NCI-H2081 treated with DMSO at 0.1 percent for 48 hours (cell line): ENCODE measurements around the gene DDIT4L.
"Not testable (repeated sequence)": the region's sequence is repeated elsewhere in the genome, so short reads cannot be mapped to it uniquely, and the experiment has no call there.

Source experiments
- DNase-seq: peaks from one replicate; lab custom pipeline; 2025; lab: John Stamatoyannopoulos, UW

DDIT4L gene

DNA sequence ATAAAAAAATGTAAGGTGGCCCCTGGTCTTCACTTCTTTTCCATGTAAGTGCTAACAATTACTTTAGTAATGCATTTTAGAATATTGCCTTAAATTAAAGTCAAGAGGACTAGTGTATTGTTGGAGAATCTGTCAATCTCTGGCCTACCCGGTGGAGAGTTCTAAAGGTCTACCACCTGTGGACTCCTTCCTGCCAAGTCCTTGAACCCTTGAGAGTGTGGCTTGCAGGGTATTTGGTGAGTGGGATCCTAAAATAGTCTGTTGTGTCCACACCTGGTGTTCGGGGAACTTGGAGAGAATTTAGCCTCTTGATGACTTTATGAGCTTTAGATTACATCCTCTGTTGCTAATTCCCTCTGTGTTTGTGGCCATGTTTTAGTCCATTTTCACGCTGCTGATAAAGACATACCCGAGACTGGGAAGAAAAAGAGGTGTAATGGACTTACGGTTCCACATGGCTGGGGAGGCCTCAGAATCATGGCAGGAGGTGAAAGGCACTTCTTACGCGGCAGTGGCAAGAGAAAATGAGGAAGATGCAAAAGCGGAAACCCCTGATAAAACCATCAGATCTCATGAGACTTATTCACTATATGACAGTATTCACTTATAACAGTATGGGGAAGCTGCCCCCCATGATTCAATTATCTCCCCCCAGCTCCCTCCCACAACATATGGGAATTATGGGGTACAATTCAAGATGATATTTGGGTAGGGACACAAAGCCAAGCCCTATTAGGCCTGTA lies 23.8 kb downstream of the DDIT4L start:
- no peak for DNase-seq

DNA sequence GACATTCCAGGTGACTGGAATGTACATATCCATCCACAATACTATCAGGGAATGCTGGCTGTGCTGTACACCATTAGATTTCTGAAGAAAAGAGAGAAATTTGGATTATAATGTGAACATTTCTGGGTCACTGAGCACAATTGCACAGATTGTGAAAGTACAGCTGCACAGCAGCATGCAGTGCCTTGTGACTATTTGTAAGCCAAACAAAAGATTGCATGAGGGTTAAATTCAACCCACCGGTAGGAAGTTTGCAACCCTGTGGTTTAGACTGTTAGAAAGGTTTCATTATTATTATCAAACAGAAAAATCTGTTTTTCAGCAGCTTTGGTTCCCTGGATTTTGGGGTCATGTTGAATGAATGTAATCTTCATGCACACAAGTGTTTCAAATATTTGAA lies 24.5 kb downstream of the DDIT4L start:
- no peak for DNase-seq

DNA sequence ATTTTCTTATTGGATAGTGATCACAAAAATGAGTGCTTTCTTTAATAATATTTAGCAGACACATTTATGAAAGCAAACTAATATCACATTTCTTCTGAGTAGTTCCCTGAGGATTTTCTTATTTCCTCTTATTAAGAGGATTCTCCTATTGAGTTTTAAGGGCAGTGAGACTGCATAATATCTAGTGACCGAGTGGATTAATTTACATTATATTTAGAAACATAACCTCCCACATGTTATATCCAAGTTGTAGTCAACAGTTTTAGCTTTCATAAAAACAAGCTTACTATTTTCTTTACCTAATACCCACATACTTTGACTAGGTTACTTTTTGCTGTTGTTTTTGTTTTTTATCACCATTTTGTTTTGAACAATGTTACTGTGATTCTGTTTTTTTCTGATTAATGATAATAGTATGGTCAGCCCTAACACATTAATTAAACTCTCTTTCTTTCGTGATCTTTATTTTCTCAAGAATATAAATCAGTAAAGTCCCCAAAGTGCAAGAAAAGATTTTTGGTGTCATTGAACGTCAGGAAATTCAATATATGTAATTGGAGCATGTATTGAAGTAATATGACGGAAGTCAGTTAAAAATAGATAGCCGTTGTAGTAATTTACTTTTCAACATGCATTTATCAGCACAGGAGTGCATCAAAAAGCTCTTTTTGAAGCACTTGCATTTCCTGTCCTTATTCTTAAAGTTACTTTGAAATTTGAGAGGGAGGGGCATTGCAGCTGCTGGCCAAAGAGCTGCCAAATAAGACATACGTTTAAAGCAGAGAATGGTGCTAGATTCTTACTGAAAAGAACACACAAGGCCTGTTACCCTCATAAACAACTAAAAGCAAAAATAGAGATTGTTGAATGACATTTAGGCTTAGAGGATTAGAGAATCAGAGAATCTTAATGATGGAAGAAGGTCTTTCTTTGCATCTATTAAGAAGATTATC lies 25.2 kb downstream of the DDIT4L start:
- no peak for DNase-seq

DNA sequence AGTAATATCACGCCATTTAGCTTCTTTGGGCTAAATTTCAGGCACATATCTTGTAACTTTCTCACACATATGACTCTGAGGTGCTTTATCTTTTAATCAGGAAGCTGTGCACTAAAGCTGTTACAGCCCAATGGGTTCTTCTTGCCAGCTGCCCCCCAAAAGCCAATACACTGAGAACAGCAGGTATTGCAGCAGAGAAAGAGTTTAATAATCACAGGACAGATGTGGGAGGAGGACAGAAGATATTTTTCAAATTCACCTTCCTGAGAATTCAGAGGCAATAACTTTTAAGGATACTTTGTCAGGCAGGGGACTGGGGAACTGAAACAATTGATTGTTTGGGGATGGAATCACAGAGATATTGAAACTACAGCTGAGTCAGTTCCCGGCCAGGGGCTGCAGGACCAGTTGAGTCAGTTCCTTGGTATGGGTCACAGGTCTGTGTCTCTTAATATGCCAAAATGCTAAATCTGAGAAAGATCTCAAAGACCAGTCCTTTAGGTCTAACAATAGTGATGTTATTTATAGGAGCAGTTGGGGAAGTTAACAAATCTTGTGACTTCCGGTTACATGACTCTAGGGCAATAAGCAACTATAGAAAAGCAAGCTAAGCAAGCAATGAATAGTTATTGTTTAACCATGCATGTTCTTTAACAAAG lies 28.1 kb downstream of the DDIT4L start:
- no peak for DNase-seq

DNA sequence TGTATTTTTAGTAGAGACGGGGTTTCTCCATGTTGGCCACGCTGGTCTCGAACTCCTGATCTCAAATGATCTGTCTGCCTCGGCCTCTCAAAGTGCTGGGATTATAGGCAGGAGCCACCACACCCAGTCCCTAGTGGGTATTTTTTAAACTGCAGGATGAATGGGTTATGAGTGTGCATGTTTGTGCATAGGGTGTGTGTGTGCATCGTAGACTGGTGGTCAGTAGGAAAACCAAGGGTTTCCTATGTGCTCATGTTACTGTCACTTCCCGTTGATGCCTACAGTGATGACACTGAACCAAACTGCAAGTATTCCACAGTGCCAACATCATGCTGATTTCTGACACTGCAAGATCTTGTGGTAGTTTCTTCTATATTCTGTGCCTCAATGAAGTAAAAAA lies 41.1 kb downstream of the DDIT4L start:
- DNase-seq, result no peak

DNA sequence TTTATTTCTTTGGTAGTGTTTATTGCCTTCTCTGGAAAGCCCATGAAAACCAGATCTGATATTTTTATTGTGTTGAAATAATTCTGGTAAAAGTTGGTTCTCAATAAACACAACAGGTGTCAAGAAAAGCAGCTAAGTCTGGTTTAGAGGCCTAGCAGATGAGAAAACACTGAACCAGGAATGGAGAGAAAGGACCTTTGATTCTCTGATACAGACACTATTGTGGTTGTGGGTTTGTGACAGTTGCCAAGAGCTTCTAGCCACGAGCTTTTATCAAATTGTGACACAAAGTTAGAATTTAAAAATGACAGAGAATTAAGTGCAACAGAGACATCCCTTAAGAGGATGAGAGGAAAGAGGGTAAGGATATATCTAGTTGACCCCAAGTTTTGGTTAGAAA lies 42.6 kb downstream of the DDIT4L start:
- DNase-seq, result no peak

DNA sequence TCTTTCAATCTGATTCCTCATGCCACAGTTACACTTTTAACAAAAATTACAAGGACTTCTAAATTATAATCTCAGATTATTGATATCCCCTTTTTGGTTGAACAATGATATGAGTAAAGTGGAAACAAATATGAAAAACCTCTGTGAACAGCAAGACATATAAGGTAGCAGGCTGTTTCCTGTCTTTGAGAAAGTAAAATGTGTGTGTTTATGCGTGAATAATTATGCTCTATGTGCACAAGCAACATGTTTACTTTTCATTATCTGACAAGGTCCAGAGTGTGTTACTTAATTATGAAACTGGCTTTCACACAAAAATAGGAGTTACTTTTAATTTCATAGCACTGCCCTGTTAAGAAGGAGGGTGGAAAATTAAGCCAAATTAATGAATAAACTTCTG lies 43.1 kb downstream of the DDIT4L start:
- no peak for DNase-seq

DNA sequence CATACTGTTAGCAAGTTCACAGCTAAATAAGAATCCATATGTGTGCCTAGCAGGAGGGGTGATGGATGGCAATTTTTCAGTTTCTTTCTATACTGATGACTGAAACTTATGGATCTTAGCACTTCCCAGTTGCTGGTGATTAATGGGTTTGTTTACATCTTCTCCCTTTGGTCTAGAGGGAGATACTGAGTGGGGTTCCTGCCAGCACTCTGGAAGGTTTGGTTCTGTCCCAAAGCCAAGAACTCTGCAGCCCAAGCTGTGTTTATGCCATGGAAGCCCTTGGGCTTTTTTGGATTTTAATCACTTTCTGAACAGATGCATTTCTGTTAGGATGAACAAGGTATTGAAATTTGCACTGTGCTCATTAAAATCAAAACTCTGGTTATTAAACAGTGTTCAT lies 43.5 kb downstream of the DDIT4L start:
- no peak for DNase-seq

DNA sequence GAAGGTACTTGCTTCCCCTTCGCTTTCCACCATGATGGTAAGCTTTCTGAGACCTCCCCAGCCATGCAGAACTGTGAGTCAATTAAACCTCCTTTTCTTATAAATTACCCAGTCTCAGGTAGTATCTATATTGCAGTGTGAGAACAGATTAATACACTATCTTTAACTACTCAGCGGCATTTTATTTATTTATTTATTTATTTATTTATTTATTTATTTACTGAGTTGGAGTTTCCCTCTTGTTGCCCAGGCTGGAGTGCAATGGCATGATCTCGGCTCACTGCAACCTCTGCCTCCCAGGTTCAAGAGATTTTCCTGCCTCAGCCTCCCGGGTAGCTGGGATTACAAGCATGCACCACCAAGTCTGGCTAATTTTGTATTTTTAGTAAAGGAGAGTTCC lies 52.9 kb downstream of the DDIT4L start:
- DNase-seq, result not testable (repeated sequence)
